ENCODE measurements around the gene PRR36.
"Not testable (repeated sequence)": the region's sequence is repeated elsewhere in the genome, so short reads cannot be mapped to it uniquely, and the experiment has no call there.

Gene PRR36

DNA sequence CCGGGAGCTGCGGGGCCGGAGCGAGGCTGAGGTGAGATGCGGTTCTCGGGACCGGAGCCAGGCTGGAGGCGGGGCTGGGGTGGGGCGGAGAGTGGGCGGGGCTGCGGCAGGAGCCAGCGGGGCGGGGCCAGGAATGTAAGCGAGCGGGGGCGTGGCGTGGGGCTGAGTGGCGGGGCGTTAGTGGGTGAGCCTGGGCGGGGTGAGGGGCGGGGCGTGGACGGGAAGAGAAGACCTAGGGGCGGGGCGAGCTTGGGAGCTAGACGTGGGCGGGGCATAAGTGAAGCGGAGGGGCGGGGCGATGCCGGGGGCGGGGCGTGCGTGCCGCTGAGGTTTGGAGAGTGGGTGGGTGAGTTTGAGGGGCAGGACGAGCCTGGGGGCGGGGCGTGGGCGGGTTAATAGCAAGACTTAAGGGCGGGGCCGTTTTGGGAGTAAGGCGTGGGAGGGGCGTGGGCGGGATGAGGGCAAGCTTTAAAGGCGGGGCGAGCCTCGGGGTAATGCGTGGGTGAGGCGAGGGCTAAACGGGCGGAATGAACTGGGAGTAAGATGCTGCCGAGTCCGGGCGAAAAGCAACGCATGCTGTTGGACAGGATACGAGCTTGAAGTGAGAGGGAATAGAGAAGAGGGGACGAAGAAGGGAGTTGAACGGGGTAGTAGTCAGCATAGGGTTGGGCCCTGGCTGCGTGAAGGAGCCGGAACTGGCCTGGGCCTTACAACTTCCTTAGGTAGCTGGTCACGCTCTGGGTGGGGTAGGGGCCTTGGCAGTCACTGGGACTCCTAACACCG, 46.5 kb upstream of the PRR36 start:
- H3K4me3 ChIP-seq (ENCODE audit: low read depth, low read length): peak overlapping the region; percentile 80
- TF ChIP-seq, protein P1, sequence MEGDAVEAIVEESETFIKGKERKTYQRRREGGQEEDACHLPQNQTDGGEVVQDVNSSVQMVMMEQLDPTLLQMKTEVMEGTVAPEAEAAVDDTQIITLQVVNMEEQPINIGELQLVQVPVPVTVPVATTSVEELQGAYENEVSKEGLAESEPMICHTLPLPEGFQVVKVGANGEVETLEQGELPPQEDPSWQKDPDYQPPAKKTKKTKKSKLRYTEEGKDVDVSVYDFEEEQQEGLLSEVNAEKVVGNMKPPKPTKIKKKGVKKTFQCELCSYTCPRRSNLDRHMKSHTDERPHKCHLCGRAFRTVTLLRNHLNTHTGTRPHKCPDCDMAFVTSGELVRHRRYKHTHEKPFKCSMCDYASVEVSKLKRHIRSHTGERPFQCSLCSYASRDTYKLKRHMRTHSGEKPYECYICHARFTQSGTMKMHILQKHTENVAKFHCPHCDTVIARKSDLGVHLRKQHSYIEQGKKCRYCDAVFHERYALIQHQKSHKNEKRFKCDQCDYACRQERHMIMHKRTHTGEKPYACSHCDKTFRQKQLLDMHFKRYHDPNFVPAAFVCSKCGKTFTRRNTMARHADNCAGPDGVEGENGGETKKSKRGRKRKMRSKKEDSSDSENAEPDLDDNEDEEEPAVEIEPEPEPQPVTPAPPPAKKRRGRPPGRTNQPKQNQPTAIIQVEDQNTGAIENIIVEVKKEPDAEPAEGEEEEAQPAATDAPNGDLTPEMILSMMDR (conservative IDR thresholded peaks at IDR 0.05; ENCODE audit: low read depth, low read length): no peak
- peak; percentile 99 for DNase-seq (ENCODE audit: low read depth)

GRCh38 chr19:7919610-7920518, 45.7 kb upstream of the PRR36 start, which contains the start of gene SNAPC2:
SNAPC2 (plus strand) TSS chr19:7920338; CDS start chr19:7920367, 29 bp downstream.
- DNase-seq (ENCODE audit: low read depth): peak; percentile 95
- TF ChIP-seq, protein P1 (conservative IDR thresholded peaks at IDR 0.05; ENCODE audit: low read depth, low read length): no peak

GRCh38 chr19:7918615-7919421, 44.6 kb upstream of the PRR36 start:
- H3K4me3 ChIP-seq (ENCODE audit: low read depth, low read length): no peak overlapping the region
- DNase-seq (ENCODE audit: low read depth): no peak
- TF ChIP-seq, protein P1 (conservative IDR thresholded peaks at IDR 0.05; ENCODE audit: low read depth, low read length): no peak

More at GRCh38 chr19:7919610-7920518, 45.7 kb upstream of the PRR36 start, which contains the start of gene SNAPC2:
- H3K4me3 ChIP-seq (ENCODE audit: low read depth, low read length): peak within 1 kb of the TSS; percentile 80

DNA sequence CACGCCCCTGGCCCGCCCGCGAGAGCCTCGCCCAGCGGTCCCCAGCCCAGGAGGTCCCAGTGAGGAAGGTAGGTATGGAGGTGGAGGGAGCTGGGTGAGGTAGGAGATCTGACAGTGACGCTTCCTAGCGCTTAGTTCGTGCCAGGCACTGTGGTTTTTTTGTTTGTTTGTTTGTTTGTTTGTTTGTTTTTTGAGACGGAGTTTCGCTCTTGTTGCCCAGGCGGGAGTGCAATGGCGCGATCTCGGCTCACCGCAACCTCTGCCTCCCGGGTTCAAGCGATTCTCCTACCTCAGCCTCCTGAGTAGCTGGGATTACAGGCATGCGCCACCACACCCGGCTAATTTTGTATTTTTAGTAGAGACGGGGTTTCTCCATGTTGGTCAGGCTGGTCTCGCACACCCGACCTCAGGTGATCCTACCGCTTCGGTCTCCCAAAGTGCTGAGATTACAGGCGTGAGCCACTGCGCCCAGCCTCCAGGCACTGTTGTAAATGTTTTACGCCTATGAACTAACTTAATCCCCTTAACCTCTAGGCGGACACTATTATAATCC, 43.9 kb upstream of the PRR36 start:
- not testable (repeated sequence) for DNase-seq (ENCODE audit: low read depth)
- peak overlapping the region; percentile 34 for H3K4me3 ChIP-seq (ENCODE audit: low read depth, low read length)

DNA sequence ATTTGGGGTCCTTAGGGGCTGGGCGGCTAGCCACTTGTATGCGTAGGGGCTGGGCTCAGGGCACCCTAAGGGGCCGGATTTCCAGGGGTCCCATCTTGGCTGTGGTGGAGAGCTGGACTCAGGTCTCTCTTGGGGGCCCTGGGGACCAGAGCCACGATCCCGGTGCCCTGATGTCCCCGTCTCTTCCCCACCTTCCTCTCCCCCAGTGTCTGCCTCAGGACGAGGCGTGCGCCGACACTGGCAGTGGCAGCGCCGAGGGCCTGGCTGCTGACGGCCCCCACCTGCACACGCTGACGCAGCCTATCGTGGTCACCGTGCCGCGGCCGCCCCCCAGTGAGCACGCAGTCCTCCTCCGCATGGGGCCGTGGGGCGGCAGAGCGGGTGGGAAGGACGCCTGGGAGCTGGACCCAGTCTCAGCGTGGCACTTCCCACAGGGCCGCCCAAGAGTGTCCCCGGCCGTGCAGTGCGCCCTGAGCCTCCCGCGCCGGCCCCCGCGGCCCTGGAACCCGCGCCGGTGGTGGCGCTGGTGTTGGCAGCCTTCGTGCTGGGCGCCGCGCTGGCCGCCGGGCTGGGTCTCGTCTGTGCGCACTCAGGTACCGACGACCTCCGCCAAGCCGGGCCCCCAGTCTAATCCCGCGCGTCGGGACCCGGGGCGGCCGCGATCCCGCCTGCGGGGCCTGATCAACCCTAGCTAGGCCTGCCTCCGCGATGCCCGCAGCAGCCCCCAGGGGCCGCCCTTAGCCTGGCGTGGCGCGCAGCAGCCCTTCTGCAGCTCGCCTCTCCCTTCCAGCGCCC, 43.3 kb upstream of the PRR36 start:
- TF ChIP-seq, protein P1 (conservative IDR thresholded peaks at IDR 0.05; ENCODE audit: low read depth, low read length): peak; percentile 58
- peak overlapping the region; percentile 34 for H3K4me3 ChIP-seq (ENCODE audit: low read depth, low read length)
- peak; percentile 62 for DNase-seq (ENCODE audit: low read depth)

DNA sequence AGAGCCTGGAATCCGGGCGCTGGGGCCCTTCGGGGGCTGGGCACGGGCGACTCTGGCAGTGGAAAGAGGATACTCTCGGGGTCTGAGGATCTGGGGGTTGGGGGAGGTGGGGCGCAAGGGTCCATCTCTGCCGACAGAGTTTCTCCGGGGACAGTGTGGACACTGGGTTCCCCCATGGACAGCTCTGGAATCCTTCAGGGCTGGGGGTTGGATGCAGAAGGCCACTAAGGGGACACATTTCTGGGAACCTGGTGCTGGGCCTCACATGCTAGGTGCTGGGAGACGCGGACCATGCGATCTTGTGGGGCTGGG, 42.7 kb upstream of the PRR36 start:
- DNase-seq (ENCODE audit: low read depth): no peak
- no peak overlapping the region for H3K4me3 ChIP-seq (ENCODE audit: low read depth, low read length)
- TF ChIP-seq, protein P1 (conservative IDR thresholded peaks at IDR 0.05; ENCODE audit: low read depth, low read length): no peak

All from choroid plexus epithelial cell (primary cell).